Sigmoid colon (tissue), 7 donors: Measurements from ENCODE around the gene COMMD1. TPM values are rescaled to one million over a fixed set of nuclear protein-coding genes. Genes with fewer than 3 reads are reported as not detected.

Experiments
- DNase-seq: peaks from one replicate; pipeline ENCODE4 v3.0.0-alpha.2; 2019
- H3K27ac ChIP-seq, 4 donors: fragments of 200-600 bp; sonication (generic); one replicate each; pipeline ENCODE4 v1.5.1; 2016 to 2019; ENCODE audit warnings: mild to moderate bottlenecking in 1 of 4
- H3K27me3 ChIP-seq, 3 donors: fragments of 200-600 bp; sonication (generic); one replicate each; pipeline ENCODE4 v1.5.1; 2019; ENCODE audit warnings: mild to moderate bottlenecking in 1 of 3
- H3K36me3 ChIP-seq, 4 donors: fragments of 200-600 bp; sonication (generic); one replicate each; pipeline ENCODE4 v1.5.1; 2016 to 2019
- H3K4me1 ChIP-seq, 4 donors: fragments of 200-600 bp; sonication (generic); one replicate each; pipeline ENCODE4 v1.5.1; 2017 to 2019
- H3K4me3 ChIP-seq, 4 donors: fragments of 200-600 bp; sonication (generic); one replicate each; pipeline ENCODE4 v1.5.1; 2017 to 2019; ENCODE audit warnings: mild to moderate bottlenecking in 2 of 4, moderate library complexity in 1 of 4
- H3K9me3 ChIP-seq, 4 donors: fragments of 200-600 bp in 3 of 4; sonication (generic) in 3 of 4; one replicate each; pipeline versions ENCODE4 v1.5.1 to v1.6.1; 2013 to 2019
- EP300 ChIP-seq, 4 donors: sonication (generic); formaldehyde crosslinking; IDR thresholded peaks; one replicate each; pipeline ENCODE4 v1.6.1; 2017; ENCODE audit warnings: antibody characterized with exemption in 4 of 4
- POLR2A ChIP-seq, 2 donors: fragments of 450-650 bp; IDR thresholded peaks; one replicate each; pipeline ENCODE4 v1.6.1; 2016; ENCODE audit warnings: antibody characterized with exemption in 2 of 2, mild to moderate bottlenecking in 2 of 2, moderate library complexity in 2 of 2
- POLR2AphosphoS5 ChIP-seq, 4 donors: sonication (generic); formaldehyde crosslinking; IDR thresholded peaks; one replicate each; pipeline ENCODE4 v1.6.1; 2017; ENCODE audit warnings: antibody characterized with exemption in 4 of 4
- WGBS, 2 donors: extraction: QIAGEN DNeasy Blood & Tissue Kit; methylation state at CpG; one replicate each; pipeline ENCODE4 v1.1.7; 2013; 5-methylcytosine and 5-hydroxymethylcytosine counted together
- intact Hi-C: fragments of 100-400 bp; cut with DNase I; formaldehyde crosslinking; loops from one replicate; pipeline ENCODE4 v1.15.1; 2023
- polyA plus RNA-seq, 3 donors: library from polyadenylated mRNA; stranded (reverse); fragments of 200-250 nt; gene quantifications; one replicate each; pipeline ENCODE4 v1.2.3, GENCODE V29; 2013
- total RNA-seq, 4 donors: library from RNA; depleted of rRNA; stranded (reverse); fragments of >200 nt; gene quantifications; one replicate each; pipeline ENCODE4 v1.1.0, GENCODE V29; 2016
- TF ChIP-seq, protein P1 (sequence below), 4 experiments: fragments of 450-650 bp in 3 of 4; fragments of 200-600 bp in 1 of 4; IDR thresholded peaks; one replicate each; pipeline ENCODE4 v1.5.1; 2016 to 2019; ENCODE audit warnings: antibody characterized with exemption in 4 of 4, mild to moderate bottlenecking in 3 of 4, moderate library complexity in 2 of 4
- donor health status: healthy with polysubstance abuse.
- donor health status: Bipolar disorder and iron deficiency.
- donor health status: healthy.

COMMD1 gene
- total and polyA plus RNA-seq, 7 donors: 27.2 to 59.2 (median 50.6) TPM

DNA sequence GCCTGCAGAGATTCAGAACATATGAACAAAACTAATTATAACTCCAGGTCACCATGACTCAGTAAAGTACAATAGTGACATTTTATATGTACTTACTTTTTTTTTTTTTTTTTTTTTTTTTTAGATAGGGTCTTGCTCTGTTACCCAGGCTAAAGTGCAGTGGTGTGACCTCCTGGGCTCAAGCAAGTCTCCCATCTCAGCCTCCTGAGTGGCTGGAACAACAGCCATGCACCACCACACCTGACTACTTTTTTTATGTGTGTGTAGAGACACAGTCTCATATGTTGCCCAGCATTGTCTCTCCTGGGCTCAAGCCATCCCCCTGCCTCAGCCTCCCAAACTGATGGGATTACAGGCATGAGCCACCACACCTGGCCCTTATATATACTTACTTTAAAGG lies 159.8 kb downstream of the COMMD1 start:
- TF ChIP-seq POLR2AphosphoS5 (IDR thresholded peaks at IDR 0.05) (no peak), EP300 (IDR thresholded peaks at IDR 0.05) (no peak), POLR2A (IDR thresholded peaks at IDR 0.05) (no peak)
- TF ChIP-seq, protein P1, sequence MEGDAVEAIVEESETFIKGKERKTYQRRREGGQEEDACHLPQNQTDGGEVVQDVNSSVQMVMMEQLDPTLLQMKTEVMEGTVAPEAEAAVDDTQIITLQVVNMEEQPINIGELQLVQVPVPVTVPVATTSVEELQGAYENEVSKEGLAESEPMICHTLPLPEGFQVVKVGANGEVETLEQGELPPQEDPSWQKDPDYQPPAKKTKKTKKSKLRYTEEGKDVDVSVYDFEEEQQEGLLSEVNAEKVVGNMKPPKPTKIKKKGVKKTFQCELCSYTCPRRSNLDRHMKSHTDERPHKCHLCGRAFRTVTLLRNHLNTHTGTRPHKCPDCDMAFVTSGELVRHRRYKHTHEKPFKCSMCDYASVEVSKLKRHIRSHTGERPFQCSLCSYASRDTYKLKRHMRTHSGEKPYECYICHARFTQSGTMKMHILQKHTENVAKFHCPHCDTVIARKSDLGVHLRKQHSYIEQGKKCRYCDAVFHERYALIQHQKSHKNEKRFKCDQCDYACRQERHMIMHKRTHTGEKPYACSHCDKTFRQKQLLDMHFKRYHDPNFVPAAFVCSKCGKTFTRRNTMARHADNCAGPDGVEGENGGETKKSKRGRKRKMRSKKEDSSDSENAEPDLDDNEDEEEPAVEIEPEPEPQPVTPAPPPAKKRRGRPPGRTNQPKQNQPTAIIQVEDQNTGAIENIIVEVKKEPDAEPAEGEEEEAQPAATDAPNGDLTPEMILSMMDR (IDR thresholded peaks at IDR 0.05): no peak
- peaks cover 0 to 3% (median 0%) of the 10 kb centered on the region in 4 donors for H3K36me3 ChIP-seq
- no peaks in the 10 kb centered on the region for H3K27me3 ChIP-seq
- H3K4me1 ChIP-seq: peaks cover 0 to 9% (median 0%) of the 10 kb centered on the region in 4 donors
- no peaks in the 10 kb centered on the region for H3K9me3 ChIP-seq
- intact Hi-C loops: no loop called here
- no peak overlapping the region for H3K27ac ChIP-seq
- H3K4me3 ChIP-seq: no peak overlapping the region
- no peak for DNase-seq

DNA sequence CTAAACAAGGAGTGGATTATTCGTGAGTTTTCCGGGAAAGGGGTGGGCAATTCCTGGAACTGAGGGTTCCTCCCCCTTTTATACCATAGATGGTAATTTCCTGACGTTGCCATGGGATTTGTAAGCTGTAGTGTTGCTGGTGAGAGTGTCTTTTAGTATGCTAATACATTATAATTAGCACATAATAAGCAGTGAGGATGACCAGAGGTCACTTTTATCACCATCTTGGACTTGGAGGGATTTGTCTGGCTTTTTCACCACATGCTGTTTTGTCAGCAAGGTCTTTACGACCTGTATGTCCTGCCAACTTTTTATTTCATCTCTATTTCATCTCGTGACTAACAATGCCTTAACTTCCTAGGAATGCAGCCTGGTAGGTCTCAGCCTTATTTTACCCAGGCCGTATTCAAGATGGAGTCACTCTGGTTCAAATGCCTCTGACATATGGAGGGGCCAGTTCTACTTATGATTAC lies 165.7 kb downstream of the COMMD1 start:
- TF ChIP-seq, protein P1 (IDR thresholded peaks at IDR 0.05): no peak
- TF ChIP-seq POLR2AphosphoS5 (IDR thresholded peaks at IDR 0.05): peak in 3 of 4 donors; percentile 77 to 86 (median 79)
- peak in 3 of 4 donors; percentile 43 to 84 (median 70) for TF ChIP-seq EP300 (IDR thresholded peaks at IDR 0.05)
- TF ChIP-seq POLR2A (IDR thresholded peaks at IDR 0.05): no peak
- no peak overlapping the region for H3K4me3 ChIP-seq
- intact Hi-C loops: loop anchor here (5.0 kb wide), 1 partner anchor 59 kb away; no protein-coding TSS in a partner anchor
- WGBS, 2 donors: 68 to 84% methylated on average over 6 of the region's 6 CpGs
- peaks cover 0 to 40% (median 18%) of the 10 kb centered on the region in 4 donors for H3K4me1 ChIP-seq
- no peaks in the 10 kb centered on the region for H3K27me3 ChIP-seq
- H3K27ac ChIP-seq: peak overlapping the region in 2 of 4 donors; percentile 44 to 62
- H3K36me3 ChIP-seq: no peaks in the 10 kb centered on the region
- DNase-seq: no peak
- peaks cover 0 to 3% (median 0%) of the 10 kb centered on the region in 4 donors for H3K9me3 ChIP-seq

DNA sequence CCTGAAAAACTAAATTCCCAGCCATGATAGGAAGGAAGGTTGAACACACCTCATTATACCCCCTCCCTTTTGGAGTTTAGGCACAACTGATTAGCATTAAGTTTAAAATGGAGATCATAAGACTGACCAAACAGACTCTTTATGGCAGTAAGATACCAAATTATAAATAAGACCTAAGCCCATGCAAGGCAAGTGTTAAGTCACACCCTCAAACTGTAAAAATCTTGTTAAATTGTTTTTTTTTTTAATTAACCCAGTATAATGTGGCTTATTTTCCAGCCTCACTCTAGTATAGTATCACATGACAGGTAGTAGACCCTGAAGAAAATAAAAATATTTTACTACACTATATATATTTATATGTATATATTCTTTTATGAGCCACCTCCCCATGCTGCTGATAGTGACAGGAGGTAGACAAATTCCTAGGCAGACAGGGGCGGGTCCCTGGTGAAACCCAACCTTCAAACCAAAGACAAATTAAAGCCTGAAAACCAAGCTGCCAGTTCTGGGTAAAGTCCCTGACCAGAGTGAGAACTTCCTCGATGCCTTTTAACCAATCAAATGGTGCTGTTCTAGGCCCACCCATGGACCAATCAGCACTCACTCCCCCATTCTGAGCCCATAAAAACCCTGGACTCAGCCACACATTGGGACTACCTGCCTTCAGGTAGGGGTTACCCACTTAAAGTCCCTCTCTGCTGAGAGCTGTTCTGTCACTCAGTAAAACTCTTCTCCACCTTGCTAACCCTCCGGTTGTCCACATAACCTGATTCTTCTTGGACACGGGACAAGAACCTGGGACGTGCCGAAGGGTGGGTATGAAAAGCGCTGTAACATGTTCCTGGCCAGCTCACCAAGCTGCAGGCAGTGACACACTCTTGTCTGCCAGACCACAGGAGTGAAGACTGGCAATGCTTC lies 166.5 kb downstream of the COMMD1 start:
- Histone ChIP-seq H3K36me3 (no peaks in the 10 kb centered on the region), H3K9me3 (peaks cover 0 to 3% (median 0%) of the 10 kb centered on the region in 4 donors), H3K27me3 (no peaks in the 10 kb centered on the region), H3K27ac (peak overlapping the region in 2 of 4 donors; percentile 44 to 62), H3K4me3 (no peak overlapping the region), H3K4me1 (peaks cover 0 to 48% (median 26%) of the 10 kb centered on the region in 4 donors)
- no peak for DNase-seq
- TF ChIP-seq EP300 (IDR thresholded peaks at IDR 0.05): no peak
- no peak for TF ChIP-seq POLR2AphosphoS5 (IDR thresholded peaks at IDR 0.05)
- TF ChIP-seq, protein P1 (IDR thresholded peaks at IDR 0.05): no peak
- TF ChIP-seq POLR2A (IDR thresholded peaks at IDR 0.05): no peak
- 95 to 98% methylated on average over 7 of the region's 7 CpGs for WGBS, 2 donors
- intact Hi-C loops: loop anchor here (5.0 kb wide), 1 partner anchor 60 kb away; no protein-coding TSS in a partner anchor

DNA sequence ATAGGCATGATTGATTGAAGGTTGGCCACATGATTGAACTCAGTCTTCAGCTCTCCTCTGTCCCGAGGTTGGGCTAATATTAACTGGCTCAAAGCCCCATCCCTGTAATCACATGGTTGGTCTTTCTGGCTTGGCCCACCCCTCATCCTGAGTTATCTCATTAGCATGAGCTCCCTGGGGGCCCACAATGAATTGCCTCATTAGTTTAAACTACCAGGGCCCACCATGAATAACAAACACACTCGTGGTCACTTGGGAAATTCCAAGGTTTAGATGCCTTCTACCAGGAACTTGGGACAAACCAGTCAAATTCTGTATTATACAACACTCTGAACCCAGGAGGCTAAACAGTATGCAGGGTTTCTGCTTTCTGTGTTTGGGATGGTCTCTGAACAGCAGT lies 168.8 kb downstream of the COMMD1 start:
- no peak for DNase-seq
- TF ChIP-seq POLR2AphosphoS5 (IDR thresholded peaks at IDR 0.05): no peak
- TF ChIP-seq, protein P1 (IDR thresholded peaks at IDR 0.05): no peak
- no peak for TF ChIP-seq POLR2A (IDR thresholded peaks at IDR 0.05)
- TF ChIP-seq EP300 (IDR thresholded peaks at IDR 0.05): no peak
- H3K9me3 ChIP-seq: peaks cover 0 to 3% (median 0%) of the 10 kb centered on the region in 4 donors
- H3K4me3 ChIP-seq: no peak overlapping the region
- H3K27me3 ChIP-seq: no peaks in the 10 kb centered on the region
- peaks cover 0 to 61% (median 27%) of the 10 kb centered on the region in 4 donors for H3K4me1 ChIP-seq
- no peaks in the 10 kb centered on the region for H3K36me3 ChIP-seq
- no peak overlapping the region for H3K27ac ChIP-seq
- WGBS, 2 donors: 86 to 87% methylated on average over 2 of the region's 2 CpGs
- intact Hi-C loops: loop anchor here (5.0 kb wide), 1 partner anchor 62 kb away; no protein-coding TSS in a partner anchor
